NT2/D1 (cell line): ENCODE measurements around the gene OR52I1.
A peak's percentile ranks its signal among the peaks of the same experiment; 100 is the strongest.

ENCODE experiments used
- DNase-seq: peaks from one replicate; pipeline ENCODE4 v3.0.0-alpha.2; 2011; ENCODE audit warnings: low read depth, low spot score
- H3K27me3 ChIP-seq: 2 replicates; pipeline ENCODE4 v1.6.0; 2011; ENCODE audit warnings: mild to moderate bottlenecking; ENCODE audit not compliant: insufficient read length, insufficient read depth
- H3K36me3 ChIP-seq: 2 replicates; pipeline ENCODE4 v1.6.1; 2011; ENCODE audit warnings: mild to moderate bottlenecking, low read length, mixed read lengths; ENCODE audit not compliant: insufficient read depth, insufficient read length
- H3K4me1 ChIP-seq: 2 replicates; pipeline ENCODE4 v1.5.1; 2011; ENCODE audit not compliant: insufficient read depth, insufficient read length
- H3K4me3 ChIP-seq: 2 replicates; pipeline ENCODE4 v1.5.1; 2011; ENCODE audit warnings: low read depth; ENCODE audit not compliant: insufficient read length
- H3K9ac ChIP-seq: 2 replicates; pipeline ENCODE4 v1.6.0; 2011; ENCODE audit warnings: low read depth; ENCODE audit not compliant: insufficient read length
- H3K9me3 ChIP-seq: 2 replicates; pipeline ENCODE4 v1.5.1; 2011; ENCODE audit warnings: mild to moderate bottlenecking, low read length; ENCODE audit not compliant: insufficient read depth
- SUZ12 ChIP-seq: IDR thresholded peaks from 2 replicates; pipeline ENCODE4 v1.6.1; 2011; ENCODE audit not compliant: insufficient read length, insufficient read depth; ENCODE audit errors: extremely low read depth
- YY1 ChIP-seq: IDR thresholded peaks from 2 replicates; pipeline ENCODE4 v1.6.1; 2011; ENCODE audit not compliant: insufficient read length, insufficient read depth
- ZNF274 ChIP-seq: IDR thresholded peaks from 2 replicates; pipeline ENCODE4 v1.6.1; 2011; ENCODE audit warnings: mild to moderate bottlenecking, low read depth, low read length

OR52I1 gene

DNA sequence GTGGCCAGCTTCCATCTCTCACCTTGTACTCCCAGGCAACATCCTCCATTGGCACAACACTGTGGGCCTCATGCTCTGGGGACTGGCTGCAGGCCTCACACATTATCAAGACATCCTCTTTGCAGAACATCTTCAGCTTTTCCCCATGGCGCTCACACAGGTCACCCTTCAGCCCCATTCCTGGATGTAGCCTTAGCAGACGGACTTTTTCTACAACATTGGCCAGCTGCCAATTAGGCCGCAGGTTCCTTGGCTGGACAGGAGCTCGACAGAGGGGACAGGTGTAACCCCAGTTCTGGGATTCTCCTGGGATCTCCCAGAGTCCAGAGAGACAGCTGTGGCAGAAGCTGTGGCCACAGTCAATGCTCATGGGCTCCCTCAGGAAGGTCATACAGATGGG is 11.2 kb downstream of the OR52I1 start:
- H3K27me3 ChIP-seq: no peaks in the 10 kb centered on the region
- H3K4me3 ChIP-seq: no peak overlapping the region
- no peaks in the 10 kb centered on the region for H3K4me1 ChIP-seq
- TF ChIP-seq YY1 (no peak), ZNF274 (no peak), SUZ12 (no peak)
- no peak for DNase-seq
- H3K9ac ChIP-seq: no peak overlapping the region
- peaks cover 50% of the 10 kb centered on the region for H3K36me3 ChIP-seq
- 0 out of 2 replicates have a peak, but pooled peaks cover 6% of the 10 kb centered on the region for H3K9me3 ChIP-seq

DNA sequence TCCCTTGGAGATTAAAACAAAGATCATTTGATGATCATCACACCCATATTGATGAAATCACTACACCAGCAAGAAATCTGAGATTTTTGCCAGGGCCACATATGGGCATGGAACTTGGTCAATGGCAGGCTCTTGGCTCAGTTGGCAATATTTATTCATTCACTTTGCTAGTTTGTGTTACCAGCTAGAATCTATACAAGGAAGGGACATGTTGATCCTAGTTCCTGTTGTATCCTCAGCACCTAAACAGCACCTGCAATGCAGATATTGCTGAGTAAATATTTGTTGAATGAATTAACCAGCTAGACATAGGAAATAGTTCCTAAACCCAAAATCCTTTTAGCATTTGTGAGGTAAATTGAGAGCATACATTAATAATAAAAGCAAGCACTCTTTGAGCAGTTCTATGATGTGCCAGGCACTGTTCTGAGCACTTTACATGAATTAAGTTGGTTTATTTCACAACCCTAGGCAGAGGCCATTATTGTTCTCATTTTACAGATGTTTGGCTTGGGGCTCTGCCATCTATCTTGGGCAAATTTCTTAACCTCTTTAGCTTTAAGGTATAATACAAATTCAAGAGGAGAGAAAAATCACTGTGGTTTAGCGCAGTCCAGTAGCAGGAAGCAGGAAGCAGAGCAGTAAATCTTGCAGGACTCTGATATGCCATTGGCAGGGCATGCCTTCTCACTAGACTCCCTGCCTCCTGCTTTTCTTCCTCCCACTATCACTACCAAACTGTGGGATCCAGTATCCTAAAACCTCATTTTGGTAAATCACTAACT is 12.6 kb downstream of the OR52I1 start:
- Histone ChIP-seq H3K9ac (no peak overlapping the region), H3K27me3 (no peaks in the 10 kb centered on the region), H3K9me3 (0 out of 2 replicates have a peak, but pooled peaks cover 6% of the 10 kb centered on the region), H3K4me3 (no peak overlapping the region), H3K36me3 (peaks cover 36% of the 10 kb centered on the region), H3K4me1 (no peaks in the 10 kb centered on the region)
- DNase-seq: no peak
- TF ChIP-seq SUZ12 (no peak), YY1 (no peak), ZNF274 (no peak)

DNA sequence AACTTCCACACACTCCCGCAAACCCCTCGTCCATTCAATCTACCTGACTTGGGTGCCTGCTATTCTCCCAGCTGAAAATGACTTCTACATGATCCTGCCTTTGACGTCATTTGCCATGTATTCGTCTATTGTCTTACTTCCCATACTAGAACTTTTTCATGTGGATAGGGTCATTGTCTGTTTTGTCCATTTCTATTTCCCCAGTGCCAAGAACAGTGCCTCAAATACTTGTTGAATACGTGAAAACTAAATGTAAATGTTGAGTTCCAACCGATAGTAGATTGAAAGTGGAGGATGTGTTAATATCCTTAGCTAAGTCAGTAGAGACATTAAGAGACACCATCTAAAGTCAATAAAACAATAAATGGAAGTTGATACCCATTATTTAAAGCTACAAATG is 13.3 kb downstream of the OR52I1 start:
- Histone ChIP-seq H3K4me1 (no peaks in the 10 kb centered on the region), H3K36me3 (peaks cover 29% of the 10 kb centered on the region), H3K9ac (peak overlapping the region; percentile 44), H3K27me3 (no peaks in the 10 kb centered on the region), H3K9me3 (0 out of 2 replicates have a peak, but pooled peaks cover 6% of the 10 kb centered on the region), H3K4me3 (peak overlapping the region; percentile 68)
- TF ChIP-seq YY1 (no peak), SUZ12 (no peak), ZNF274 (no peak)
- no peak for DNase-seq

DNA sequence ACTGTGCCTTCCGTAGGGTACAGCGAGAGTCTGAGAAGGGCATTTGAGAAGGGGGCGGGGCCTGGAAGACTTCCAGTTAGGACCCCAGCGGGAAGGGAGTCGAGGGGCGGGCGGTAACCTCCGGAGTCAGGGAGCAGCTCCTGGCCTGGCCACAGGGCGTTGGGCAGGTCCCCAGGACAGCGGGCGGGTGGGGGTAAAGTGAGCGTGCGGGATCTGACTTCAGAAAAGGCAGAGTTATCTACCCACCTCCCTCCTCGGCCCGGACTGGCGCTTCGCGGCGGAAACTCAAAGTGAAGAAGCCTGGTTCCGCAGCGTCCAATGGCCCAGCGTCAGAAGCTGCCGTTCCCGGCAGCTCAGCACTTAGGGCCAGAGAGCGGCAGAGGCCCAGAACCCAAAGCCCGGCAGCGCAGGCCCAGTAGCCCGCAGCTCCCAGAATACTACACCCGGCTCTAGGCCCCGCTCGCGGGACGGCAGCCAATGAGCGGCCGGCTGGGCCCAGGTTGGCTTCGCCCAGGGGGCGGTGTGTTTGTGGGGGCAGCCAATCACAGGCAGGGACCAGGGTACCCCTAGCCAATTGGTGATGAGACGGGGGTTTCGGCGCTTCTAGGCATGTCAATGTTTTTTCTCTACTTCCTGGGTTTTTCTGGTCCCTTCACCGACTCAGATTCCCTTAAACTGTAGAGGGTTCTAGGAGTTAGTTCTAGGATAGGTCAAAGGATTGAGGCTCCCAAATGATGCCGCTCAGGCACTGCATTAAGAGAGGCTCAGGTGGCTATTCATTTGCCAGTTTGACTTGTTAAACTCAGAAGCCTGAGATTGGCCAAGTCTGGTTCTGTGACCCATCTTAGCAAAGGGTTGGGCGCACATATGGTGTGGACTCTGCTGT is 14.2 kb downstream of the OR52I1 start, which contains the start of gene TRIM68:
Gene TRIM68 (minus strand): TSS at position 451 of the 886 bp plus-strand sequence. CDS start 2,727 bp downstream, outside the sequence.
- H3K4me1 ChIP-seq: no peaks in the 10 kb centered on the region
- TF ChIP-seq YY1: no peak
- TF ChIP-seq ZNF274: no peak
- TF ChIP-seq SUZ12: no peak
- peak within 1 kb of the TSS; percentile 84 for H3K9ac ChIP-seq
- DNase-seq: peak; percentile 95
- peak within 1 kb of the TSS; percentile 68 for H3K4me3 ChIP-seq
- 0 out of 2 replicates have a peak, but pooled peaks cover 6% of the 10 kb centered on the region for H3K9me3 ChIP-seq
- no peaks in the 10 kb centered on the region for H3K27me3 ChIP-seq
- peaks cover 20% of the 10 kb centered on the region for H3K36me3 ChIP-seq

DNA sequence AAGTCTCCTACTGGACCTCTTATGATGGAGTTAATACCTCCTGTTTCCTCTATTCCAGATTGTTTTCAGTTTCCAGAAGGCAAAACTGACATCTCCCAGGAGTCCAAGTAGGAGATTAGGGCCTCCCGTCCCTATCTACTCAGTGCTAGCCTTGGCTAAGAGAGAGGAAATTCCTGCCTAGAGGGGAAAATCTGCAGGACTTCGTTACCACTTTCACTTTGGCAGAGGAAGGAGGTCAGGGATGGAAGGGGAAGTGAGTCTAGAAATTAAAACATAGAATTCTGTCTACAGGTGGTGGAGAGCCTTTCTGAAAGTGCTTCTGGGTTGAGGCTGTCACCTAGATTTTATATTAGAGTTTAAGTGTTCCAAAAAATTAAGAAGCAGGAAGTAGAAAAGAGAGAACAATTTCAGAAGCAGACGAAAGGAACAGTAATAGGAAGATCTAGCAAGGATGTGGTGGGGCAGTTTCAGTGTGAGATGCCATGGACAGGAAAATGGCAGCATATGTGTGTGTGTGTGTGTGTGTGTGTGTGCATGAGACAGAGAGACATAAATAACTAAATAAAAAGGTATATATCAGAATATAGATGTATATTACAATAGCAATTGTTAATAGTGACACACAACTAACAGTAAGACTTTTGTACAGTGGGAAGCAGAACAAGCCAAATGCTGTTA is 16.6 kb downstream of the OR52I1 start:
- H3K4me1 ChIP-seq: no peaks in the 10 kb centered on the region
- peaks cover 2% of the 10 kb centered on the region for H3K36me3 ChIP-seq
- no peak overlapping the region for H3K4me3 ChIP-seq
- no peak for TF ChIP-seq ZNF274
- TF ChIP-seq SUZ12: no peak
- no peak for TF ChIP-seq YY1
- no peak for DNase-seq
- H3K27me3 ChIP-seq: no peaks in the 10 kb centered on the region
- 0 out of 2 replicates have a peak, but pooled peaks cover 6% of the 10 kb centered on the region for H3K9me3 ChIP-seq
- H3K9ac ChIP-seq: no peak overlapping the region

DNA sequence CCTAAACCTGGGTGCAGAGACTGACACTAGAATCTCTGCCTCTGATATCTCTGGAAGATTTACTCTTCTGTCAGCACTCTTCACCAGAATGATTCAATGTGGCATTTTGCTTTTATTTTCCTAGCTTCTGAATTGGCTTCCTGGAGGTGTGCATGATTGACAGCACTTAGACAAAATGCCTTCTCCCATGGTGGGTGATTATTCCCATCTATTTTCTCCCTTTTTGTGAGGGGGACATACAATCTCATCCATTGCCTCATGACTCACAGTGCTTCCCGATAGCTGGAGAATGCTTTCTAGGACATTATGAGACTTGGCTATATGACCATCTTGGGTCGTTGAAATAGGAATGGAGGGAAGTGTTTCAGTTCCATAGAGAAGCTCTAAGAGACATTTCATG is 18.1 kb downstream of the OR52I1 start:
- Histone ChIP-seq H3K4me1 (no peaks in the 10 kb centered on the region), H3K9ac (no peak overlapping the region), H3K9me3 (0 out of 2 replicates have a peak, but pooled peaks cover 6% of the 10 kb centered on the region), H3K4me3 (no peak overlapping the region), H3K27me3 (no peaks in the 10 kb centered on the region), H3K36me3 (no peaks in the 10 kb centered on the region)
- no peak for DNase-seq
- TF ChIP-seq YY1: no peak
- no peak for TF ChIP-seq SUZ12
- no peak for TF ChIP-seq ZNF274
